Esophagus (tissue), 2 donors: ENCODE results near the gene PKP3. TPM values are rescaled to one million over a fixed set of nuclear protein-coding genes. Genes with fewer than 3 reads are reported as not detected.
"Not testable (repeated sequence)": the region's sequence is repeated elsewhere in the genome, so short reads cannot be mapped to it uniquely, and the experiment has no call there.

ENCODE experiments used
- H3K27ac ChIP-seq, 2 donors: one replicate each; pipeline ENCODE4 v1.5.1; 2013; ENCODE audit warnings: low read depth in 2 of 2, mild to moderate bottlenecking in 2 of 2, inconsistent platforms in 1 of 2, low read length in 1 of 2, moderate library complexity in 1 of 2
- H3K27me3 ChIP-seq, 2 donors: one replicate each; pipeline ENCODE4 v1.6.1; 2013; ENCODE audit warnings: low read length in 2 of 2, control low read depth in 1 of 2, mild to moderate bottlenecking in 1 of 2; ENCODE audit not compliant: insufficient read depth in 2 of 2, control insufficient read depth in 1 of 2
- H3K36me3 ChIP-seq, 2 donors: one replicate each; pipeline ENCODE4 v1.6.1; 2013; ENCODE audit warnings: low read length in 1 of 2; ENCODE audit not compliant: control insufficient read depth in 2 of 2, insufficient read depth in 2 of 2
- H3K4me1 ChIP-seq, 2 donors: one replicate each; pipeline ENCODE4 v1.6.1; 2013; ENCODE audit warnings: low read length in 1 of 2; ENCODE audit not compliant: control insufficient read depth in 2 of 2, insufficient read depth in 2 of 2
- H3K4me3 ChIP-seq, 2 donors: one replicate each; pipeline ENCODE4 v1.5.1; 2013; ENCODE audit warnings: low read length in 2 of 2, mild to moderate bottlenecking in 2 of 2, low read depth in 1 of 2, moderate library complexity in 1 of 2
- H3K9me3 ChIP-seq, 2 donors: one replicate each; pipeline ENCODE4 v1.6.1; 2013; ENCODE audit warnings: mild to moderate bottlenecking in 2 of 2, low read depth in 1 of 2, low read length in 1 of 2, moderate library complexity in 1 of 2; ENCODE audit not compliant: control insufficient read depth in 2 of 2, insufficient read depth in 1 of 2
- WGBS, 2 donors: extraction: QIAGEN DNeasy Blood & Tissue Kit; methylation state at CpG; one replicate each; pipeline ENCODE4 v1.1.7; 2013; 5-methylcytosine and 5-hydroxymethylcytosine counted together
- polyA plus RNA-seq, 2 donors: library from polyadenylated mRNA; stranded (reverse); fragments of 200-250 nt; gene quantifications; one replicate each; pipeline ENCODE4 v1.2.3, GENCODE V29; 2013
- donor health status: healthy with polysubstance abuse.
- donor health status: Bipolar disorder and iron deficiency.

Gene PKP3
- polyA plus RNA-seq, 2 donors, result 332 to 353 TPM

DNA sequence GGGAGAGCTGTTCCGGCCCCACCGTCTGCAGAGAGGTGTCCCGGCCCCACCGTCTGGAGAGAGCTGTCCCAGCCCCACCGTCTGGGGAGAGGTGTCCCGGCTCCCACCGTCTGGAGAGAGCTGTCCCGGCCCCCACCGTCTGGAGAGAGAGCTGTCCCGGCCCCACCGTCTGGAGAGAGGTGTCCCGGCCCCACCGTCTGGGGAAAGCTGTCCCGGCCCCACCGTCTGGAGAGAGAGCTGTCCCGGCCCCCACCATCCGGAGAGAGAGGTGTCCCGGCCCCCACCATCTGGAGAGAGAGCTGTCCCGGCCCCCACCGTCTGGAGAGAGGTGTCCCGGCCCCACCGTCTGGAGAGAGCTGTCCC lies 30.6 kb upstream of the PKP3 start:
- H3K27me3 ChIP-seq, H3K36me3 ChIP-seq, H3K9me3 ChIP-seq, H3K27ac ChIP-seq, H3K4me1 ChIP-seq, H3K4me3 ChIP-seq: not testable (repeated sequence)
- WGBS, 2 donors, result 68 to 87% methylated on average over 18 to 22 of the region's 22 CpGs

DNA sequence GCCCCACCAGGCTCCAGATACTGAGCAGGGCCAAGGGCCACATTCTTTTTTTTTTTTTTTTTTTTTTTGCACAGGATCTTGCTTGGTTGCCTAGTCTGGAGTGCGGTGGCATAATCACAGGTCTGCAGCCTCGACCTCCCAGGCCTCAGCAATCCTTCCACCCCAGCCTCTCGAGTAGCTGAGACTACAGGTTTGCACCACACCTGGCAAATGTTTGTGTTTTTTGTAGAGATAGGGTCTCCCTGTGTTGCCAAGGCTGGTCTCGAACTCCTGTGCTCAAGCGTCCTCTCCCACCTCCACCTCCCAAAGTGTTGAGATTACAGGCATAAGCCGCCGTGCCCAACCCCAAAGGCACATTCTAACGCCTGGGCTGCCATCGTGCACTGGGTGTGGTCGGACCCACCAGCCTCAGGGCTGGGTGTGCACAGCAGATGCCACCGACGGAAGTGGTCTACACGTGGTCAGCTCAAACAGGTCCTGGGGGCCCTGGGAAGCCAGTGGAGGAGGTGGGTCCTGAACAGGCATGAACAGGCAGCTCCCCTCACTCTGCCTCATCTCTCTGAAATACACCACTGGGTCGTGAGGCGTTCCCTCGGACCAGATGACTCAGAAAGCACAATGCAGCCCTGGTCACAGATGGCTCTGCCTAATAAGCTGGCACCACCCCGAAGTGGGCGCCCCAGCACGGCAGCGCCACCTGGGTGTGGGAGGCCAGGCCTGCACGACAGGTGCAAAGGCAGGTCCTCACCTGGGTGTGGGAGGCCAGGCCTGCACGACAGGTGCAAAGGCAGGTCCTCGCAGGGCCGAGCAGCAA lies 29.9 kb upstream of the PKP3 start:
- no peaks in the 10 kb centered on the region for H3K36me3 ChIP-seq
- peaks cover 0 to 6% of the 10 kb centered on the region in 2 donors for H3K27me3 ChIP-seq
- peaks cover 0 to 7% of the 10 kb centered on the region in 2 donors for H3K4me1 ChIP-seq
- H3K27ac ChIP-seq, result peak overlapping the region; percentile 34 to 87
- peak overlapping the region in 1 of 2 donors; percentile 6 for H3K4me3 ChIP-seq
- 40 to 47% methylated on average over 24 of the region's 24 CpGs for WGBS, 2 donors
- H3K9me3 ChIP-seq, result peaks cover 0 to 8% of the 10 kb centered on the region in 2 donors

DNA sequence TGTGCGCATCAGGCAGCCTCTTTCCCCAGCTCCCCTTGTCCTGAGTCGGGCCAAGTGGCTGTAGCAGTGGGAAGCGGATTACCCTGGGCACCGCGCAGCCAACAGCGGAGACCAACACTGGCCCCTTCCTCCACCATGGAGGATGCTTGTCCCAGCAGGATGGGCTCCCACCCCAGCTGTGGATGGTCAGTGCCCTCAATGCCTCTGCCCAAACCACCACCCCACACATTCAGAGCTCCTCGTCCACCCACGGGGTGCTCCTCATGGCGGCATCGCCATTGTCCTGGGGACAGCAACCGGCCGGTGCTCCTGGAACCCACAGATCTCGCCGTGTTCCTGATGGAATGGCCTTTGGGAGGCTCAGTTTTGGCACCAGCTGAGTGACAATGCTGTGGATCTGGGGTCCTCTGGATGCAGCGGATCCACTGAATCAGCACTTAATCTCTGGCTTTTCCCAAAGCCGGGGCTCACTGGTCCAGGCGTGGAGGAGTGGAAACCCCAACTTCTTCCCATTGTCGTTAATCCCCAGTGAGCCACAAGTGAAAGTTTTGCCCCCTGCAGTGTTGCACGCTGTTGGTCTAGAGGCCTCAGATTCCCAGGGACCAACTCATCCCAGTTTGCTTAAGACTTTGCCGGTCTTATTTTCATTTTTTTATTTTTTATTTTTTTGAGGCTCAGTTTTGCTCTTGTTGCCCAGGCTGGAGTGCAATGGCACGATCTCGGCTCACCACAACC lies 28.9 kb upstream of the PKP3 start:
- peaks cover 0 to 6% of the 10 kb centered on the region in 2 donors for H3K27me3 ChIP-seq
- 85 to 88% methylated on average over 22 of the region's 22 CpGs for WGBS, 2 donors
- peaks cover 0 to 8% of the 10 kb centered on the region in 2 donors for H3K9me3 ChIP-seq
- H3K27ac ChIP-seq, result no peak overlapping the region
- no peak overlapping the region for H3K4me3 ChIP-seq
- H3K4me1 ChIP-seq, result peaks cover 0 to 7% of the 10 kb centered on the region in 2 donors
- H3K36me3 ChIP-seq, result no peaks in the 10 kb centered on the region

DNA sequence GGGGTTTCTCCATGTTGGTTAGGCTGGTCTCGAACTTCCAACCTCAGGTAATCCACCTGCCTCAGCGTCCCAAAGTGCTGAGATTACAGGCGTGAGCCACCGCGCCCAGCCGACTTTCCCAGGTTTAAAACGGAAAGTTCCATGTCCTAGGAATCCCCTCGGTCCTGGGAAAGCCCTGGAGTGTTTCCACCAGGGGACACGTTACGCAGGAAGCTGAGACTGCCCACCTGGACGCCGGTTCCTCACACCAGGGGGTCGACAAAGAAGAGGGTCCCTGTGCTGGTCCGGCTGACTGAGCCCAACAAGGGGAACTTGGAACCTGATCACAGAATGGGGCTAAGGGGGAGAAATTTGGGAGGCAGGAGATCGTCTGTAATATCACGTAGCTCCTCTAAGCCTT lies 28.2 kb upstream of the PKP3 start:
- Histone ChIP-seq H3K27me3 (peaks cover 0 to 11% of the 10 kb centered on the region in 2 donors), H3K4me3 (no peak overlapping the region), H3K9me3 (peaks cover 0 to 4% of the 10 kb centered on the region in 2 donors), H3K36me3 (no peaks in the 10 kb centered on the region), H3K27ac (no peak overlapping the region), H3K4me1 (peaks cover 0 to 7% of the 10 kb centered on the region in 2 donors)
- whole genome bisulfite sequencing, 2 donors, result 72% methylated on average over 15 to 16 of the region's 16 CpGs

DNA sequence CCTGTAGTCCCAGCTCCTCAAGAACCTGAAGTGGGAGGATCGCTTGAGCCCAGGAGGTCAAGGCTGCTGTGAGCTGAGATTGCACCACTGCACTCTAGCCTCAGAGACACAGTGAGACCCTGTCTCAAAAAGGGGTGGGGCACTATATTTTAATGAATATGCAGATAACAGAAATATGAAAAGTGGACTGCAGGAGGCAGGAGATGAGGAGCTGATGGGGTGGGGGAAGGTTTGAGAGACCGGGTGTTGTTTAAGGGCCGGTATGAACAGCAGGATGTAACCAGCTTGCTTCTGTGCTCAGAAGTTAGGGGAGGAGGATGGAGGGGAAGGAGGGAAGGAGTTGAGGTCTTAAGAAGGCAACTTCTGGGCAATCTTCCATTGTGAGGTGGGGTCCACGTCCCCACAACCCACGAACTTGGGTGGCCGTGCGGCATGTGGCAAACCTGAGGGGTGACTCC lies 26.0 kb upstream of the PKP3 start:
- Histone ChIP-seq H3K36me3 (no peaks in the 10 kb centered on the region), H3K9me3 (no peaks in the 10 kb centered on the region), H3K4me3 (no peak overlapping the region), H3K27ac (no peak overlapping the region), H3K4me1 (peaks cover 0 to 7% of the 10 kb centered on the region in 2 donors), H3K27me3 (peaks cover 0 to 15% of the 10 kb centered on the region in 2 donors)
- 27 to 35% methylated on average over 7 of the region's 7 CpGs for WGBS, 2 donors

DNA sequence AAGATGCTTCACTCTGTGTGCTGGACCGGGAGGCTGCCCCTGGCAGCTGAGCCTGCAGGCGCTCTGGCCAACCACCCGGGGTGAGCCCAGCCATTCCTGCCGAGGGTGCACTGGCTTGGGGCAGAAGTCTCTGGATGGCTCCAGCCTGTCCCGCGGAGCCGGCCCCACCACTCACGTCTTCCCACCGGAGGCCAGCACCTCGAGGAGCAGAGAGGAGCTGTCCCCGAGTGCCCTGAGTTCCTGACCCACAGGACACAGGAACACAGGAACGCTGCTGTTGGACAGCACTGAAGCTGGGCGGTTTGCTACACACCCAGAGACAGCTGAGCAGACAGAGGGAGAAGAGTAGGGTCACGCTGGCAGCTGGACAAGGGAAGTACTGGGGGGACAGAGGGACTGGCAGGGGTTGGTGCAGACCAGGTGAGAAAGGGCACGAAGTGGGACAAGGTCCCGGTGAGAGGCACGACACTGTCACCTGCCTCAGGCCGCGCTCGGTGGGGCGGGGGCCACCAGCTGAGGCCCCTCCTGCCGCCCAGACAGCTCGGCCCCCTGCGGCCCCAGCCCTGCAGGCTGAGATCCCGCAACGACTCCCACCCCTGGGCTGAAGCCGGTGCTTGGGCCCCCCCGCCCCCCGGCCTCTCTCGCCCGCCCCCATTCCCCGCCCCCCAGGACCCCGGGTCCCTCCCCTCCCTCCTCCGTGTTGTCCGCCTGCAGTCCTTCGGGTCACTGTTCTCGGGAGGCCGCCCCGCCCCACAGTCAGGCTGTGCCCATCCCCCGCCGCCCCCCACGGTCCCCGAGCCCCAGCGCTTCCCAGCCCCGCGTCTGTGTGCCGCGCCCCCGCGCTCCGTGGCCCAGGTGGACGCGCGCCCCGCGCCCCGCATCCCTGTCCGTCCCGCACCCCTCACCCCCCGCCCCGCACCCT lies 25.3 kb upstream of the PKP3 start:
- Histone ChIP-seq H3K4me3 (peak overlapping the region in 1 of 2 donors; percentile 41), H3K4me1 (peaks cover 0 to 7% of the 10 kb centered on the region in 2 donors), H3K27ac (no peak overlapping the region), H3K27me3 (peaks cover 0 to 15% of the 10 kb centered on the region in 2 donors), H3K36me3 (no peaks in the 10 kb centered on the region), H3K9me3 (no peaks in the 10 kb centered on the region)
- 1 to 3% methylated on average over 19 to 58 of the region's 61 CpGs for WGBS, 2 donors

DNA sequence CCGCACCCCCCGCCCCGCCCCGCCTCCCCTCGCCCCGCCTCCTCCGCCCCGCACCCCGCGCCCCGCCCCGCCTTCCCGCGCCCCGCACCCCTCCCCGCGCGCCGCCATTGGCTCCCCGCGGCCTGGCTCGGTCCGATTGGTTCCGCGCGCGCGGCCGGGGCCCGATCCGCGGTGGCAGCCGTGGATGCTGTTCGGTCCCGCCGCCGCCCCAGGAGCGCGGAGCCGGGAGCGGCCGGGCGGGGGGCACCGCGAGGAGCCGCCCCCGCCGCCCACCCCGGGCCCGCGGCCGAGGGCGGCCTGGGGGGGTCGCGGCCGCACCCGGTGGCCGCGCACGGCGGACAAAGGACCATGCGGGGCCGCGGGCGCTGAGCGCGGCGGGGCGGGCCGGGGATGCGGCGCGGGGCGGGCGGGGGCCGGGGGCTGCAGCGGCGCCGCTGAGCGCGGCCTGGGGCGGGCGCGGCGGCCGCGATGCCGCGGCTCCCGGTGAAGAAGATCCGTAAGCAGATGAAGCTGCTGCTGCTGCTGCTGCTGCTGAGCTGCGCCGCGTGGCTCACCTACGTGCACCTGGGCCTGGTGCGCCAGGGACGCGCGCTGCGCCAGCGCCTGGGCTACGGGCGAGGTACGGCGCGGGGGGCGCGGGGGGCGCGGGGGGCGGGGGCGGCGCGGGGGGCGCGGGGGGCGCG lies 24.5 kb upstream of the PKP3 start, which contains the start of gene B4GALNT4:
B4GALNT4 (plus strand) TSS at position 164 of the 683 bp plus-strand sequence; CDS start at position 469, 305 bp downstream.
- no peaks in the 10 kb centered on the region for H3K36me3 ChIP-seq
- peaks cover 0 to 7% of the 10 kb centered on the region in 2 donors for H3K4me1 ChIP-seq
- H3K27me3 ChIP-seq, result peaks cover 0 to 15% of the 10 kb centered on the region in 2 donors
- 1 to 2% methylated on average over 20 to 116 of the region's 118 CpGs for WGBS, 2 donors
- H3K27ac ChIP-seq, result no peak within 1 kb of the TSS
- H3K9me3 ChIP-seq, result no peaks in the 10 kb centered on the region
- H3K4me3 ChIP-seq, result peak within 1 kb of the TSS in 1 of 2 donors; percentile 41

DNA sequence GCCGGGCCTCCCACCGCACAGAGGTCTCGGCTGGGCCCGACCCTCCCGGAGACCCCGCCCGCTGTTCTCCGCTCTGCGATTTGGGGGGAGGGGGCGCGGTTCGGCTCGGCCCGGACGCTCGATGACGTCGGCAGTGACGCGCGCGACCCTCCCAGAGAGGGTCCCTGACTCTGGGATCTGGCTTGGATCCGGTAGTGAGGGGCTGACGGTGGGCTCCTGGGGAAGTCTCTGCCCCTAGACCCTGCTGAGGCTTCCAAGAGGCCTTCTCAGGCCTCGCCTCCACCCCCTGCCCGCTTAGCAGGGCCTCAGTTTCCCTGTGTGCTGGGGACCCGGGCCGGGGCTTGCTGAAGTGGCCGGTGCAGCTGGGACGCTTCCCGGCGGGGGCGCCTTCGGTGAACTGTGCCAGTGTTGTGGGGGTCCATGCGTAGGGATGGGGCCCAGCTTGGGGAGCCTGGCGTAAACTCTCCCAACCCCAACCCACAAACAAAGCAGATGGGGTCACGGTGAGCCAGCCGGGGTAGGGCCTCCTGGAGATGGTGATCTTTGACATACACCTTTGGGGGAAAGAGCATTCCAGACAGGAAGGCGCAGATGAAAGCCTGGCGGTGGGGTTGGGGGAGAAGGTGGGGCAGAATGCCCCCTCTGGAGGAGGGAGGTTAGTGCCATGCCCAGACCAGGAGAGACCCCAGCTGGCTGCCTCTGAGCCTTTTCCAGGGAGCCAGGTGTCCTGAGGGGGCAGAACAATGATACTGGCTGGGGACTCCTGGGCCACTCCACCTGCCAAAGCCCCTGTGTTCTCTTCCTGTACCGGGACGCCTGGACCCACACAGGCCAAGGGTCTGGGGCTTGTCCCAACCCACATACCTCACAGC lies 23.7 kb upstream of the PKP3 start:
- Histone ChIP-seq H3K27ac (no peak overlapping the region), H3K4me1 (peaks cover 0 to 4% of the 10 kb centered on the region in 2 donors), H3K27me3 (peaks cover 0 to 15% of the 10 kb centered on the region in 2 donors), H3K4me3 (peak overlapping the region in 1 of 2 donors; percentile 41), H3K9me3 (no peaks in the 10 kb centered on the region), H3K36me3 (no peaks in the 10 kb centered on the region)
- WGBS, 2 donors, result 22 to 26% methylated on average over 36 to 42 of the region's 42 CpGs
